Activated CD4-positive, alpha-beta memory T cell treated with anti-CD3 and anti-CD28 coated beads, Interleukin-2, amount 10 ng/mL, durations not matched to agents 7 days and 5 days (primary cell): ENCODE data around the gene PSMG2. TPM values are rescaled to one million over a fixed set of nuclear protein-coding genes. Genes with fewer than 3 reads are reported as not detected.
A peak's percentile ranks its signal among the peaks of the same experiment; 100 is the strongest.

Source experiments
- CTCF ChIA-PET: fragments of 350-600 bp; sonication (Branson Sonifier 250); formaldehyde crosslinking; loops from one replicate; lab custom pipeline; 2021; ENCODE audit warnings: antibody characterized with exemption, inconsistent platforms; lab: Charles Lee
- POLR2A ChIA-PET: fragments of 350-600 bp; sonication (Branson Sonifier 250); formaldehyde crosslinking; loops from one replicate; lab custom pipeline; 2021; ENCODE audit warnings: antibody characterized with exemption; lab: Charles Lee
- DNase-seq: peaks from one replicate; pipeline ENCODE4 v3.0.0-alpha.2; 2020
- H3K27ac Mint-ChIP-seq: one replicate; pipeline ENCODE4 v1.8.0; 2021; ENCODE audit warnings: mild to moderate bottlenecking, mixed read lengths
- H3K27me3 Mint-ChIP-seq: one replicate; pipeline ENCODE4 v1.8.0; 2021; ENCODE audit warnings: mixed read lengths
- H3K36me3 Mint-ChIP-seq: one replicate; pipeline ENCODE4 v1.8.0; 2021; ENCODE audit warnings: low read depth, mixed read lengths
- H3K4me1 Mint-ChIP-seq: one replicate; pipeline ENCODE4 v1.8.0; 2021; ENCODE audit warnings: mixed read lengths
- H3K4me3 Mint-ChIP-seq: one replicate; pipeline ENCODE4 v1.8.0; 2021; ENCODE audit warnings: mild to moderate bottlenecking, mixed read lengths
- H3K9me3 Mint-ChIP-seq: one replicate; pipeline ENCODE4 v1.8.0; 2021; ENCODE audit warnings: mixed read lengths
- total RNA-seq, 2 experiments: library from RNA; stranded (reverse); gene quantifications; one replicate each; pipeline ENCODE4 v1.2.3, GENCODE V29; 2021

The PSMG2 gene
- total RNA-seq, 2 experiments from 2014 or later = 115 to 118 TPM

GRCh38 chr18:12689256-12689850 is 13.5 kb upstream of the PSMG2 start:
- peaks cover 14% of the 10 kb centered on the region for H3K36me3 Mint-ChIP-seq
- H3K4me1 Mint-ChIP-seq = peaks cover 23% of the 10 kb centered on the region
- H3K27me3 Mint-ChIP-seq = no peaks in the 10 kb centered on the region
- H3K4me3 Mint-ChIP-seq = no peak overlapping the region
- ChIA-PET POLR2A (interaction anchor here (5.4 kb wide), 1 partner anchor 13 kb away, joined by 34 read pairs; the partner anchor contains the start of genes CEP76 and PSMG2), CTCF (no interaction called here)
- no peaks in the 10 kb centered on the region for H3K9me3 Mint-ChIP-seq
- no peak for DNase-seq
- H3K27ac Mint-ChIP-seq = no peak overlapping the region

DNA sequence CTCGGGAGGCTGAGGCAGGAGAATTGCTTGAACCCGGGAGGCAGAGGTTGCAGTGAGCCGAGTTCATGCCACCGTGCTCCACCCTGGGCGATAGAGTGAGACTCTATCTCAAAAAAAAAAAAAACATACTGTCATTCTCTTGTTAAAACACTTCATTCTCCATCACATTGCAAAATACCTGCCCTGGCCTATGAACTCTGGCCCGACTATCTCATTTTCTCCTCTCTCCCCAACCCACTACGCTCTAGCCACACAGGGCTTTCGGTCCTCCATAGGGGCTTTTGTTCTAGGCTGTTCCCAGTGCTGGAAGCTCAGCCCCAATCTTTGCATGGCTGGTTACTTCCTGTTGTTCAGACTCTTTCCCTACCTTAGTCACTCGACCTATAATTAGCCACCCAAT is 10.6 kb upstream of the PSMG2 start:
- DNase-seq = no peak
- Mint-ChIP-seq H3K27me3 (no peaks in the 10 kb centered on the region), H3K4me3 (no peak overlapping the region), H3K27ac (no peak overlapping the region), H3K36me3 (peaks cover 18% of the 10 kb centered on the region), H3K9me3 (no peaks in the 10 kb centered on the region), H3K4me1 (peaks cover 25% of the 10 kb centered on the region)
- ChIA-PET POLR2A (interaction anchor here (1.4 to 5.4 kb wide), 2 partner anchors 10 to 315 kb away, joined by 3 to 34 read pairs; partner anchors contain the start of genes AFG3L2, CEP76 and PSMG2), CTCF (interaction anchor here (0.7 to 1.1 kb wide), 2 partner anchors 10 to 96 kb away, joined by 3 to 4 read pairs; partner anchors contain the start of genes CEP76 and PSMG2)

- H3K9me3 Mint-ChIP-seq = no peaks in the 10 kb centered on the region
- H3K27me3 Mint-ChIP-seq = no peaks in the 10 kb centered on the region
- CTCF ChIA-PET = interaction anchor here (1.0 kb wide), 1 partner anchor 12 kb away, joined by 3 read pairs; no protein-coding TSS in a partner anchor
- peaks cover 29% of the 10 kb centered on the region for H3K4me1 Mint-ChIP-seq
- POLR2A ChIA-PET = interaction anchor here (5.4 kb wide), 1 partner anchor 8 kb away, joined by 34 read pairs; the partner anchor contains the start of genes CEP76 and PSMG2
- DNase-seq = no peak
- no peak overlapping the region for H3K4me3 Mint-ChIP-seq
- H3K27ac Mint-ChIP-seq = no peak overlapping the region
- peaks cover 31% of the 10 kb centered on the region for H3K36me3 Mint-ChIP-seq
Observed at GRCh38 chr18:12694032-12694431, 8.8 kb upstream of the PSMG2 start.

- Mint-ChIP-seq H3K36me3 (peaks cover 33% of the 10 kb centered on the region), H3K4me3 (no peak overlapping the region), H3K27me3 (no peaks in the 10 kb centered on the region), H3K9me3 (no peaks in the 10 kb centered on the region), H3K27ac (no peak overlapping the region), H3K4me1 (peaks cover 39% of the 10 kb centered on the region)
- POLR2A ChIA-PET = interaction anchor here (1.0 to 3.3 kb wide), 2 partner anchors 249 to 292 kb away, joined by 3 to 27 read pairs; partner anchors contain the start of gene CEP192
- DNase-seq = no peak
- CTCF ChIA-PET = no interaction called here
Observed at GRCh38 chr18:12699747-12700146, 3.1 kb upstream of the PSMG2 start.

GRCh38 chr18:12701161-12701560 is 1.7 kb upstream of the PSMG2 start:
- Mint-ChIP-seq H3K27me3 (no peaks in the 10 kb centered on the region), H3K36me3 (peaks cover 42% of the 10 kb centered on the region), H3K4me3 (peak overlapping the region; percentile 94), H3K4me1 (peaks cover 49% of the 10 kb centered on the region), H3K27ac (peak overlapping the region; percentile 91), H3K9me3 (no peaks in the 10 kb centered on the region)
- DNase-seq = no peak
- POLR2A ChIA-PET = interaction anchor here (0.8 to 3.8 kb wide), 11 partner anchors 9 to 324 kb away, joined by 3 to 42 read pairs (median 14); partner anchors contain the start of genes AFG3L2, CEP192, PTPN2 and SEH1L
- CTCF ChIA-PET = interaction anchor here (0.6 to 1.2 kb wide), 3 partner anchors 8 to 318 kb away, joined by 3 read pairs; no protein-coding TSS in a partner anchor

DNA sequence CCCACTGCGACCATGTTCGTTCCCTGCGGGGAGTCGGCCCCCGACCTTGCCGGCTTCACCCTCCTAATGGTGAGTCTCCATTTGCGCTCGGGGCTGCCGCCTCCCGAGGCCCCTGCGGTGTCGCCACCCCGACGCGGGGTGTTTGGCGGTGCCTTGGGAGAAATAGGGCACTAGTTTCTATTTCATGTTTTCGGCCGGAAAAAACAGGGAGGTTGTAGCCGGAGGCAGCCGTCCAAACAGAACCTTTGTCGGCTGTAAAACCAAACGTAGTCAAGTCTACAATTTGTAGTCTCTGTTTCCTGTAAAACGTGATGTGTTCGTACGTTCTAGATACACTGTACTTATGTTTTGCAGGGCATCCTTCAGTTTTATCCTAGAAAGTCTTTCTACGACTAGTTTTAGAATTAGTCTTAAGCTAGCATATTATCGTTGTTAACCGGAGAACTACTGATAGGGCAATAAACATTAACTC is 290 bp downstream of the PSMG2 start:
- Mint-ChIP-seq H3K4me3 (peak overlapping the region; percentile 94), H3K27me3 (no peaks in the 10 kb centered on the region), H3K36me3 (peaks cover 49% of the 10 kb centered on the region), H3K4me1 (peaks cover 51% of the 10 kb centered on the region), H3K9me3 (no peaks in the 10 kb centered on the region), H3K27ac (peak overlapping the region; percentile 91)
- DNase-seq = no peak
- CTCF ChIA-PET = interaction anchor here (1.3 to 1.4 kb wide), 2 partner anchors 11 to 326 kb away, joined by 3 to 4 read pairs; partner anchors contain the start of gene AFG3L2
- POLR2A ChIA-PET = interaction anchor here (0.7 to 3.8 kb wide), 25 partner anchors 8 to 722 kb away, joined by 3 to 42 read pairs (median 5); partner anchors contain the start of genes AFG3L2, CEP192, IMPA2 and PRELID3A

DNA sequence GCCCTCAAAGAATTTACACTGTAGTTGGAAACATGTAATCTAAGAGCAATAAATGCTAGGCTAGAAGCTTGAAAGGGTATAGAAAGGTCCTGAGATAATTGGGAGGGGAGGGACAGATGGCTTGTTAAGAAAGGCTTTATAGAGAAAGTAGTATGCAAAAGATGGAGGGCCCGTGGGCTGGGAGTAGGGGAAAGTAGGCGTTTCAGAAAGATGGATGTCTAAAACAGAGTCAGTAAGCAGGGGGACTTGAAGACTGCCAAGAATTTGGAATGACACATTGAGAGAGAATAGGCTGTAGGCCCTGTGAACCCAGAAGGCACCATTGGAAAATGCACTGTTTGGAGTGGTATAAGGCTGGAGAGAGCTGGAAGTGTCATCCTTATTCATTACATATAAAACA is 822 bp downstream of the PSMG2 start:
- no peak for DNase-seq
- Mint-ChIP-seq H3K9me3 (no peaks in the 10 kb centered on the region), H3K27ac (peak overlapping the region; percentile 91), H3K27me3 (no peaks in the 10 kb centered on the region), H3K36me3 (peaks cover 43% of the 10 kb centered on the region), H3K4me1 (peaks cover 48% of the 10 kb centered on the region), H3K4me3 (peak overlapping the region; percentile 94)
- POLR2A ChIA-PET = interaction anchor here (1.2 to 3.8 kb wide), 11 partner anchors 8 to 327 kb away, joined by 3 to 42 read pairs (median 11); partner anchors contain the start of genes AFG3L2 and PTPN2
- CTCF ChIA-PET = no interaction called here

GRCh38 chr18:12711446-12711845 is 8.6 kb downstream of the PSMG2 start:
- ChIA-PET POLR2A (interaction anchor here (1.8 to 3.0 kb wide), 2 partner anchors 9 to 13 kb away, joined by 5 to 20 read pairs; partner anchors contain the start of genes CEP76 and PSMG2), CTCF (interaction anchor here (1.1 to 1.6 kb wide), 2 partner anchors 223 to 318 kb away, joined by 3 to 5 read pairs; no protein-coding TSS in a partner anchor)
- Mint-ChIP-seq H3K36me3 (peaks cover 60% of the 10 kb centered on the region), H3K9me3 (no peaks in the 10 kb centered on the region), H3K4me3 (no peak overlapping the region), H3K27me3 (no peaks in the 10 kb centered on the region), H3K4me1 (peaks cover 3% of the 10 kb centered on the region), H3K27ac (no peak overlapping the region)
- no peak for DNase-seq

DNA sequence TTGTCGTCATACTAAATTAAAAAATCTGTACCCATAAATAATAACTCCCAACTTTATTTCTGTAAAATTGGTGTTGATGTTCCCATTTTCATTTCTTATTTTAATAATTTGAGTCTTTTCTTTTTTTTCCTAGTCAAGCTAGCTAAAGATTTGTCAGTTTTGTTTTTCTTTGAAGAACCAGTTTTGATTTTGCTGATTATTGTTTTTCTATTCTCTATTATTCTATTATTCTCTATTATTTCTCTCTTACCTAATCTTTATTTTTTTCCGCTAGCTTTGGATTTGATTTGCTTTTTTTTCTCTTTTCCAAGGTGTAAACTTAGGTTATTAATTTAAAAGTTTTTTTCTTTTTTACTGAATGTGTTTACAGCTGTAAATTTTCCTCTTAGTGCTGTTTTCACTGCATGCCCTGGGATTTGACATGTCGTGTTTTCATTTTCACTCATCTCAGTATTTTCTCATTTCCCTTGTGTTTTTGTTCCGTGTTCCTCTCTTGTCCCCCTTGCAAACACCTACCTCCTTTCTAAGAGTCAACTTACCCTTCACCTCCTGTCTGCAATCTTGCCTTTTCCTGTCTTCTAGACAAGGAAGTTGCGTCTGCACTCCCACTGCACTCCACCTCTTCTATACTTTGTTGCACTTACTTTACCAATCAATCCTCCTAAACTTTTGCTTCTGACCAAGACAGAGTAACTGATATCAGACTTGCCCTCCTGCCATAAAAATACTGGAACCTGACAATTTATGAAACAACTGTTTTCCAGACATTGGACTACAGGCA is 18.8 kb downstream of the PSMG2 start:
- CTCF ChIA-PET = interaction anchor here (0.6 to 2.1 kb wide), 3 partner anchors 8 to 227 kb away, joined by 3 to 14 read pairs (median 7); no protein-coding TSS in a partner anchor
- Mint-ChIP-seq H3K4me1 (peaks cover 20% of the 10 kb centered on the region), H3K27me3 (no peaks in the 10 kb centered on the region), H3K27ac (peak overlapping the region; percentile 58), H3K9me3 (no peaks in the 10 kb centered on the region), H3K4me3 (no peak overlapping the region), H3K36me3 (peaks cover 52% of the 10 kb centered on the region)
- POLR2A ChIA-PET = interaction anchor here (1.1 to 1.4 kb wide), 3 partner anchors 8 to 182 kb away, joined by 3 to 4 read pairs (median 3); no protein-coding TSS in a partner anchor
- DNase-seq = no peak

DNA sequence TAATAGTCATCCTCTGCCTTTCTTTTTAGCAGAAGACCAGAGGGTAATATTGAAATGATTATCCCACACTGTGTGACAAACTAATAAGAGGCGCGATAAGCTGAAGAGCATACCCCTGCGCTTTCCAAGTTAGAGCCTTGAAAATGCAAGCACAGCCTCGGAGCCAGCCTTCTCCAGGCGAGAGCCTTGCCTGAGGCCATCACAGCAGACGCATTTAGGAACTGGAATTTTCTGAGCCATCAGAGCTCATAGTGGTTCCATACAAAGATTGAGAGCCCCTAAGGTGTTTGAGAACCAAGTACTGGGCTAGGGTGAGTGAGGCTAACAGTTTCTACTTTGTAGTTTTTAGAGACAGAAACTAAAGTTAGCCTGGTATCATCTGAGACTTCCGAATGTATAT is 19.9 kb downstream of the PSMG2 start:
- Mint-ChIP-seq H3K4me1 (peaks cover 22% of the 10 kb centered on the region), H3K27me3 (no peaks in the 10 kb centered on the region), H3K27ac (peak overlapping the region; percentile 28), H3K36me3 (peaks cover 51% of the 10 kb centered on the region), H3K4me3 (no peak overlapping the region), H3K9me3 (no peaks in the 10 kb centered on the region)
- POLR2A ChIA-PET = interaction anchor here (1.3 kb wide), 1 partner anchor 20 kb away, joined by 3 read pairs; the partner anchor contains the start of genes CEP76 and PSMG2
- no peak for DNase-seq
- CTCF ChIA-PET = interaction anchor here (0.6 to 6.1 kb wide), 3 partner anchors 13 to 212 kb away, joined by 3 to 82 read pairs (median 5); no protein-coding TSS in a partner anchor

GRCh38 chr18:12726331-12726730 is 23.5 kb downstream of the PSMG2 start:
- no peak for DNase-seq
- H3K27ac Mint-ChIP-seq = no peak overlapping the region
- POLR2A ChIA-PET = interaction anchor here (1.0 kb wide), 1 partner anchor 266 kb away, joined by 3 read pairs; no protein-coding TSS in a partner anchor
- H3K4me3 Mint-ChIP-seq = no peak overlapping the region
- CTCF ChIA-PET = interaction anchor here (0.6 to 6.1 kb wide), 12 partner anchors 18 to 433 kb away, joined by 3 to 82 read pairs (median 4); no protein-coding TSS in a partner anchor
- H3K9me3 Mint-ChIP-seq = no peaks in the 10 kb centered on the region
- peaks cover 39% of the 10 kb centered on the region for H3K36me3 Mint-ChIP-seq
- no peaks in the 10 kb centered on the region for H3K27me3 Mint-ChIP-seq
- H3K4me1 Mint-ChIP-seq = peaks cover 10% of the 10 kb centered on the region
